ENCODE measurements around the gene BEND3.
"Not testable (repeated sequence)": the region's sequence is repeated elsewhere in the genome, so short reads cannot be mapped to it uniquely, and the experiment has no call there.

Gene BEND3

GRCh38 chr6:107114926-107115694 lies at the start of gene BEND3:
BEND3 (minus strand) TSS chr6:107115515; CDS start chr6:107099285, 16,230 bp downstream.
- peak; percentile 11 for DNase-seq

- not testable (repeated sequence) for DNase-seq
Measured at GRCh38 chr6:107164299-107164698, 49.0 kb upstream of the BEND3 start.

- no peak for DNase-seq
Measured at GRCh38 chr6:107161521-107161920, 46.2 kb upstream of the BEND3 start.

GRCh38 chr6:107156617-107157016 lies 41.3 kb upstream of the BEND3 start:
- DNase-seq: no peak

GRCh38 chr6:107154801-107155160 lies 39.5 kb upstream of the BEND3 start:
- DNase-seq: peak; percentile 90

- peak; percentile 90 for DNase-seq
Measured at GRCh38 chr6:107154131-107154800, 39.0 kb upstream of the BEND3 start.

- DNase-seq: no peak
Measured at GRCh38 chr6:107152638-107153430, 37.5 kb upstream of the BEND3 start.

GRCh38 chr6:107144666-107145065 lies 29.4 kb upstream of the BEND3 start:
- DNase-seq: no peak

GRCh38 chr6:107144014-107144413 lies 28.7 kb upstream of the BEND3 start:
- DNase-seq: no peak

- no peak for DNase-seq
Measured at GRCh38 chr6:107140581-107140980, 25.3 kb upstream of the BEND3 start.

GRCh38 chr6:107136324-107136723 lies 21.0 kb upstream of the BEND3 start:
- DNase-seq: not testable (repeated sequence)

- not testable (repeated sequence) for DNase-seq
Measured at GRCh38 chr6:107135048-107135680, 19.8 kb upstream of the BEND3 start.

- no peak for DNase-seq
Measured at GRCh38 chr6:107132330-107132954, 17.1 kb upstream of the BEND3 start.

- no peak for DNase-seq
Measured at GRCh38 chr6:107129370-107129925, 14.1 kb upstream of the BEND3 start.

GRCh38 chr6:107128577-107128976 lies 13.3 kb upstream of the BEND3 start:
- DNase-seq: no peak

GRCh38 chr6:107128175-107128574 lies 12.9 kb upstream of the BEND3 start:
- no peak for DNase-seq

- no peak for DNase-seq
Measured at GRCh38 chr6:107125771-107126170, 10.5 kb upstream of the BEND3 start.

- DNase-seq: no peak
Measured at GRCh38 chr6:107124934-107125348, 9.6 kb upstream of the BEND3 start.

- DNase-seq: no peak
Measured at GRCh38 chr6:107123501-107123900, 8.2 kb upstream of the BEND3 start.

- DNase-seq: no peak
Measured at GRCh38 chr6:107122748-107123147, 7.4 kb upstream of the BEND3 start.

- no peak for DNase-seq
Measured at GRCh38 chr6:107121964-107122495, 6.7 kb upstream of the BEND3 start.

- DNase-seq: peak; percentile 17
Measured at GRCh38 chr6:107121266-107121665, 6.0 kb upstream of the BEND3 start.
